Chondrocyte (in vitro differentiated cells): ENCODE results near the gene ISM1. TPM values are rescaled to one million over a fixed set of nuclear protein-coding genes. Genes with fewer than 3 reads are reported as not detected.

Experiments used
- DNase-seq: peaks from one replicate; pipeline ENCODE4 v3.0.0; 2021; ENCODE audit warnings: mixed read lengths, low spot score
- H3K27ac Mint-ChIP-seq: one replicate; pipeline ENCODE4 v1.8.0; 2021; ENCODE audit warnings: mild to moderate bottlenecking, moderate library complexity, mixed read lengths; ENCODE audit not compliant: unreplicated experiment
- H3K27me3 Mint-ChIP-seq: 2 replicates; pipeline ENCODE4 v1.8.0; 2021; ENCODE audit warnings: low read depth, mixed read lengths
- H3K36me3 Mint-ChIP-seq: 2 replicates; pipeline ENCODE4 v1.8.0; 2021; ENCODE audit warnings: low read depth, mixed read lengths
- H3K4me1 Mint-ChIP-seq: 2 replicates; pipeline ENCODE4 v1.8.0; 2021; ENCODE audit warnings: low read depth, mild to moderate bottlenecking, mixed read lengths
- H3K4me3 Mint-ChIP-seq: one replicate; pipeline ENCODE4 v1.8.0; 2021; ENCODE audit warnings: mild to moderate bottlenecking, moderate library complexity, mixed read lengths; ENCODE audit not compliant: unreplicated experiment
- H3K9me3 Mint-ChIP-seq: 2 replicates; pipeline ENCODE4 v1.8.0; 2021; ENCODE audit warnings: low read depth, mixed read lengths
- total RNA-seq: library from RNA; stranded (reverse); gene quantifications from 3 replicates; pipeline ENCODE4 v1.2.1, GENCODE V29; 2021
- TF ChIP-seq, protein P1 (sequence below): fragments of 200-600 bp; sonication (generic); IDR thresholded peaks from 2 replicates; pipeline ENCODE4 v1.5.0; 2021; ENCODE audit warnings: antibody characterized with exemption, mild to moderate bottlenecking, moderate library complexity

The ISM1 gene
- total RNA-seq, 1 donor from 2014 or later, result 1.2 TPM

- TF ChIP-seq, protein P1, sequence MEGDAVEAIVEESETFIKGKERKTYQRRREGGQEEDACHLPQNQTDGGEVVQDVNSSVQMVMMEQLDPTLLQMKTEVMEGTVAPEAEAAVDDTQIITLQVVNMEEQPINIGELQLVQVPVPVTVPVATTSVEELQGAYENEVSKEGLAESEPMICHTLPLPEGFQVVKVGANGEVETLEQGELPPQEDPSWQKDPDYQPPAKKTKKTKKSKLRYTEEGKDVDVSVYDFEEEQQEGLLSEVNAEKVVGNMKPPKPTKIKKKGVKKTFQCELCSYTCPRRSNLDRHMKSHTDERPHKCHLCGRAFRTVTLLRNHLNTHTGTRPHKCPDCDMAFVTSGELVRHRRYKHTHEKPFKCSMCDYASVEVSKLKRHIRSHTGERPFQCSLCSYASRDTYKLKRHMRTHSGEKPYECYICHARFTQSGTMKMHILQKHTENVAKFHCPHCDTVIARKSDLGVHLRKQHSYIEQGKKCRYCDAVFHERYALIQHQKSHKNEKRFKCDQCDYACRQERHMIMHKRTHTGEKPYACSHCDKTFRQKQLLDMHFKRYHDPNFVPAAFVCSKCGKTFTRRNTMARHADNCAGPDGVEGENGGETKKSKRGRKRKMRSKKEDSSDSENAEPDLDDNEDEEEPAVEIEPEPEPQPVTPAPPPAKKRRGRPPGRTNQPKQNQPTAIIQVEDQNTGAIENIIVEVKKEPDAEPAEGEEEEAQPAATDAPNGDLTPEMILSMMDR, result no peak
Observed at GRCh38 chr20:13249798-13250170, 28.7 kb downstream of the ISM1 start.

GRCh38 chr20:13250251-13250650 lies 29.2 kb downstream of the ISM1 start:
- Mint-ChIP-seq H3K27me3 (peaks cover 8% of the 10 kb centered on the region), H3K9me3 (no peaks in the 10 kb centered on the region), H3K27ac (no peak overlapping the region), H3K4me1 (no peaks in the 10 kb centered on the region), H3K36me3 (peaks cover 6% of the 10 kb centered on the region), H3K4me3 (no peak overlapping the region)
- TF ChIP-seq, protein P1, result no peak
- DNase-seq, result no peak

More at GRCh38 chr20:13249798-13250170, 28.7 kb downstream of the ISM1 start:
- Mint-ChIP-seq H3K27me3 (peaks cover 8% of the 10 kb centered on the region), H3K4me3 (no peak overlapping the region), H3K36me3 (peaks cover 6% of the 10 kb centered on the region), H3K9me3 (no peaks in the 10 kb centered on the region), H3K4me1 (no peaks in the 10 kb centered on the region), H3K27ac (no peak overlapping the region)
- no peak for DNase-seq

GRCh38 chr20:13251106-13251903 lies 30.2 kb downstream of the ISM1 start:
- Mint-ChIP-seq H3K4me3 (no peak overlapping the region), H3K4me1 (no peaks in the 10 kb centered on the region), H3K27me3 (peaks cover 6% of the 10 kb centered on the region), H3K9me3 (no peaks in the 10 kb centered on the region), H3K36me3 (peaks cover 4% of the 10 kb centered on the region), H3K27ac (no peak overlapping the region)
- DNase-seq, result no peak
- TF ChIP-seq, protein P1, result no peak

GRCh38 chr20:13251904-13252297 lies 30.8 kb downstream of the ISM1 start:
- Mint-ChIP-seq H3K27me3 (peaks cover 6% of the 10 kb centered on the region), H3K36me3 (peaks cover 4% of the 10 kb centered on the region), H3K4me3 (no peak overlapping the region), H3K27ac (no peak overlapping the region), H3K4me1 (no peaks in the 10 kb centered on the region), H3K9me3 (no peaks in the 10 kb centered on the region)
- DNase-seq, result no peak
- TF ChIP-seq, protein P1, result no peak

DNA sequence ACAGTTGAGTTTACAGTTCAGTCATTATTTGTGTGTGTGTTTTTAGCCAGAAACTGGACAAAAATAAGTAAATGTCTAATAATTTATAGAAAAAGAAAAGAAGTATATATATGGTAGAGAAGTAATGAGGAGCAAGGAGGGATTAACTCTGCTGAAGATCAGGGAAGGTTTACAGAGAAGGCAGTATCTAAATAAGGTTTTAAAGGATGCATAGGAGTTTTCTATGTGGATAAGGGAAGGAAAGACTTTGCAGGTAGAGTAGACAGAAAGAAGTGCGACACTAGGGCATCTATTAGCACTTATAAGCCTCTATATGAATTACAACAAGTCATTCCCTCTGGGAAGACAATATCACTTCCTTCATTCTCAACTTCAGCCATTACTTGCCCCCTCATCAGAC lies 34.3 kb downstream of the ISM1 start:
- TF ChIP-seq, protein P1, result no peak
- H3K27me3 Mint-ChIP-seq, result peaks cover 6% of the 10 kb centered on the region
- no peak overlapping the region for H3K4me3 Mint-ChIP-seq
- DNase-seq, result no peak
- H3K27ac Mint-ChIP-seq, result no peak overlapping the region
- no peaks in the 10 kb centered on the region for H3K9me3 Mint-ChIP-seq
- H3K36me3 Mint-ChIP-seq, result peaks cover 4% of the 10 kb centered on the region
- H3K4me1 Mint-ChIP-seq, result no peaks in the 10 kb centered on the region
